ENCODE results near the gene DHX9.
"Not testable (repeated sequence)": the region's sequence is repeated elsewhere in the genome, so short reads cannot be mapped to it uniquely, and the experiment has no call there.

DHX9 gene

GRCh38 chr1:182897696-182898095 is 58.5 kb downstream of the DHX9 start:
- DNase-seq = no peak

GRCh38 chr1:182901946-182902345 is 62.8 kb downstream of the DHX9 start:
- not testable (repeated sequence) for DNase-seq

DNA sequence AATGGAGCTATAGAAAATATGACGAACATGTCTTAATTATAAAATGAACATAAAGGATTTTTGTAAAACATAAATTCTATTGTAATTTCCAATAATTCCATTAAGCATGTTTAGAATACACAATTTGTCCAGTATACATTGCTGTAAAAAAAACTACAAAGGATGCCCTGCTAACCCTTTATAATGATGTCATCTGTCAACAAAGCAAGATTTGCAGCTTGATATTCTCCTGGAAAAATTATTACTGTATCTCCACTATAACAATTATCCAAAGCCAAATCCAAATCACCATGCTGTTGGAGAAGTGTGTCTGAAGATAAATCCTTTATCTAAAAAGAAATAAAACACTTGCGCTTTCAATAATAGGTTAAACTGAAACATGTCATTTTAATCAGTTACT is 66.2 kb downstream of the DHX9 start:
- DNase-seq = no peak

DNA sequence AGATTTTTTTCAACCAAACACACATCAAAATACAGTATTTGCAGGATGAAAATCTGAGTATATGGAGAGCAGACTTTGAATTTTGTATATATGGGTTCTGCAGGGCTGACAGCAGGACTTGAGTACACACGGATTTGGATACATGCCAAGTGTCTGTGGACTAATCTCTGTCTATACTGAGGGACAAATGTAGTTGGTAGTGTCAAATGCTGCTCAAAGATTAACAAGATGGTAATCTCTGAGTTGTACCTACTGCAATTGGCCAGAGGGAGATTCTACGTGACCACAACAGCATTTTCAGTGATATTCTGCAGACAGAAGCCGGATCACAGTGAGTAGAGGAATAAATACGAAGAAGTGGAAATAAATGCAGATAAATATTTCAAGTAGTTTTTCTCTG is 70.4 kb downstream of the DHX9 start:
- DNase-seq = no peak

- no peak for DNase-seq
These were observed 71.0 kb downstream of the DHX9 start for GRCh38 chr1:182910143-182910542.

GRCh38 chr1:182913401-182913800 is 74.3 kb downstream of the DHX9 start:
- DNase-seq = no peak

DNA sequence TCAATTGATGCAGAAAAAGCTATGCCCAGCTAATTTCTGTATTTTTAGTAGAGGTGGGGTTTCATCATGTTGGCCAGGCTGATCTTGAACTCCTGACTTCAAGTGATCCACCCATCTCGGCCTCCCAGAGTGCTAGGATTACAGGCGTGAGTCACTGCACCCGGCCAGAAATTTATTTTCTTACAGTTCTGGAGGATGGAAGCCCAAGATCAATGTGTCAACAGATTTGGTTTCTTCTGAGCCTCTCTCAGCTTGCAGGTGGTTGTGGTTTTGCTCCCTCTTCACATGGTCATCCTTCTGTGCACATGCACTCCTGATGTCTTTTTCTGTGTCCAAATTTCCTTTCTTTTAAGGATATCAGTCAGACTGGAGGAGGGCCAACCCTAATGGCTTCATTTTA is 78.2 kb downstream of the DHX9 start:
- no peak for DNase-seq

- DNase-seq = no peak
These were observed 86.5 kb downstream of the DHX9 start for GRCh38 chr1:182925661-182926060.

GRCh38 chr1:182927693-182928433 is 88.7 kb downstream of the DHX9 start:
- no peak for DNase-seq

DNA sequence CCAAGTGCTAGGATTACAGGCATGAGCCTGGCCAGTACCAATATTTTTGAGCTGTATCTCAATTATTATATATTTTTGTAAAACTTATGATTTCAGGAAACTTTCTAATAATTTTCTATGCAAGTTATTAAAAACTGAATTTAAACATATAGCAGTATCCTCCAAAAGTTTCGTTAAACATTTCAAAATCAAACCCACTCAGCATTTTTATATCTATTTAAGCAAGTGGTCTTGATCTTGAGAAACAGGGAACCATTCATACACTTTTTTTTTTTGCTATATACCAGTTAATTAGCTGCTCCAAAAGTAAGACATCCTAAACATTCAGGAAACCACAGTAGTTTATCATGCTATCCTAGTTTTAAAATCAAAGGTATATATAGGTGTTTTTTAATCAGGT is 91.8 kb downstream of the DHX9 start:
- no peak for DNase-seq

- no peak for DNase-seq
These were observed 96.6 kb downstream of the DHX9 start for GRCh38 chr1:182935716-182936115.

Data from right forelimb (tissue), 1 donor.